GM19193 (cell line): ENCODE data around the gene NANOS3.
A peak's percentile ranks its signal among the peaks of the same experiment; 100 is the strongest.

Experiments used
- POLR2A ChIP-seq: IDR thresholded peaks from 4 replicates; pipeline ENCODE4 v1.6.1; 2011; ENCODE audit not compliant: insufficient read depth, insufficient read length; ENCODE audit errors: extremely low read depth

The NANOS3 gene

DNA sequence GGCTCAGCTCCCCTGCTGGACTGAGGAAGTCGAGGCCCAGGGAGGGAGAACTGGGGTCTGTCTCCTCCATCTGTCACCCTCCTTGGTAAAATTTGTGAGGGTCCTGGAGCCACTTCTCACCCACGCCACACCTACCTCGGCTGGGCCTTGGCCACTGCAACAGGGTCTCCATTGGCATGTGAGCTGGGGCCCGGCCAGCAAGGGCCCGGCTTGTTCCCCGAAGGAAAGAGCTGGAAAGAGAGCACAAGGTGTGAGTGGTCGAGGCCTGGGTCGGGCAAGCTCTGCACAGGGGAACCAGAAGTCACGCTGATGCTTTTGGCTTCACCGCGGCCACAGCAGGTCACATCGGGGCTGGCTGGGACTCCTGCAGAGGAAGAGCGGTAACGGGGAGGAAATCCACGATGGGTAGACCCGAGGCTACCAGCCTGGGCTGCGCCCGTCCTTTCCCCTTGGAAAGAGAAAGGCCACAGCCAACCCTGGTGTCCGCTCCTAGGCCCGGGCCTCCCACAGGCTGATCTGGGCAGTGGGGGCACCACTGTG, 9.0 kb downstream of the NANOS3 start:
- no peak for TF ChIP-seq POLR2A

DNA sequence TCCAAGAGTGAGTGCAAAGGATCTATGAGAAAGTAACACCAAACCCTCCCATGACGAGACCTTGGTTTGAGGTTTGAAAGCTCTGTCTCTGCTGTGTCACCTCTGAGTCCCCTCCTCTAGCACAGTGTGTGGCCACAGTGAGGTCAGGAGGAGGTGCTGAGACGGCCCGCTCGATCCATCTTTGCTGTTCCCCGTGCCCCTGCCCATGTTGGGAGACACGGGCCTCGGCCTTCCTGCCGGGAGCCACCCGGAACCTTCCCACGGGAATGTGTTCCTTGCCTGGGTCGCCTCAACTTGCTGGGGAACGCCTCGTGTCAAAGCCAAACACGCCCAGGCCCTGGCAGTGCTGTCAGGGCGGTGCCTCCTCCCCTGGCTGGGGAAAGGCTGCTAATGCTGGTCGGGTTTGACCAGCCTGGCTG, 10.1 kb downstream of the NANOS3 start:
- TF ChIP-seq POLR2A = no peak

DNA sequence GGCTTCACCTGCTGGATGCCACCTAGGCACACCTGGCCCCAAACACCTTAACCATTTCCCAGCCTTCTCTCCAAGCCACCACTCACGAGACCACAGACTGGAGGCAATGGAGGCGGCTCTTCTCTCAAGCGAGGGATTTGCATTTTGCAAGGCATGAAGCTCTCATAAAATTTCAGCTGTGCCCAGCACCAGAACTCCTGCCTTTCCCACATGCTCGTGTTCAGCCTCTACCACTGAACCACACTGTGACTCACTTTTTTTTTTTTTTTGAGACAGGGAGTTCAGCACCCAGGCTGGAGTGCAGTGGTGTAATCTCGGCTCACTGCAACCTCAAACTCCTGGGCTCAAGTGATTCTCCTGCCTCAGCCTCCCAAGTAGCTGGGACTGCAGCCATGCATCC, 10.6 kb downstream of the NANOS3 start:
- no peak for TF ChIP-seq POLR2A

DNA sequence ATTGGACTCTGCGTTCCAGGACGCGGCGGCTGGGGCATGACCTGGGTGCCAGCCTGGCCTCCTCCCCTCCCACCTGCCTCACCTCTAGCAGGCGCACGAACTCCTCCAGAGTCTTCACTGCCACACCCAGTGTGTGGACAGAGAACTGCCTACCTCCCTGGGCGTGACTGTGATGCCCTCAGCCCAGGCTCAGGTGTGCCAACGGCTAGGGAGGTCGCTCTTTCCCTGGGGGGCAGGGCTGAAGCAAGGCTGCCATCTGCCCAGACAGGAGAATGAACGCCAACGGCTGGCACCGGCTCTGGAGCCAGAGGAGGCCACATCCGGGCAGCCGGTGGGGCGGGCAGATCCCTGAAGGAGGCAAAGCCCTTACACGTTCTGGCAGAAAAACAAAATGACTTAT, 11.3 kb downstream of the NANOS3 start:
- TF ChIP-seq POLR2A = no peak

DNA sequence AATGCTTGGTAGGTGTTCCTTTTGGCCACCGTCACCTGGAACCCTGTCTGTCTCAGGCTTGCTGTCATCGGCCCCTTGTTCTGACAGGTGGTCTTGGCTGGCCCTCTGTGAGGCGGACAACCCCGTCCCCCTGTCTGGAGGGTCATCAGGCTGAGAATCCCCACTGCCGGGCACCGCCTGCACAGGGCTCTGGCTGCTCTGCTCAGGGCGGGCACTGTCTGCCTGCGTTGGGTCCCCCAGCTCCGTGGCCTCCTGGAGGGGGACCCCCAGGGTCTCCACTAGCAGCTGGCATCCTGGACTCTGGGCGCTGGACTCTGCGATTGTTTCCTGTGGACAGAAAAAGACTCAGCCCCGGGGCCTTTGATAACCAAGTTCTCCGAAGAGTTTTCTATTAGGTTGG, 13.2 kb downstream of the NANOS3 start:
- TF ChIP-seq POLR2A = no peak

DNA sequence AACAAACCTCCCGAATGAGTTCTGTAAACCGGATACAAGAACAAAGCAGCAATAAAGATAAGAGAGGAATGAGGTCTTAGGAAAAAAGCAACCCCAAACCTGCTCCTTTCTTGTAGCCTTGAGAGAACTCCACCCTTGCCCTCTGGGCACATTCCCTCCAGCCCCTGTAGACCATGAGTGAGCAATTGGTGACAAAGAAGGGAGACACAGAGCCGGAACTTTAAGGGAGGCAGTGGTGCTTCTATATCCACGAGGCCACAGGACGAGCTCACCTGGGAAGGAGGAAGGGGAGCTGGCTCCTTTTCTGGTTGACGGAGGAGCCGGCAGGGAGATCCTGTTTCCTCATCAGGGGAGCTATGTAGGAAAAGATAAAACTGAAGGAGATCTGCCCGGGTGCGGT, 15.9 kb downstream of the NANOS3 start:
- no peak for TF ChIP-seq POLR2A

DNA sequence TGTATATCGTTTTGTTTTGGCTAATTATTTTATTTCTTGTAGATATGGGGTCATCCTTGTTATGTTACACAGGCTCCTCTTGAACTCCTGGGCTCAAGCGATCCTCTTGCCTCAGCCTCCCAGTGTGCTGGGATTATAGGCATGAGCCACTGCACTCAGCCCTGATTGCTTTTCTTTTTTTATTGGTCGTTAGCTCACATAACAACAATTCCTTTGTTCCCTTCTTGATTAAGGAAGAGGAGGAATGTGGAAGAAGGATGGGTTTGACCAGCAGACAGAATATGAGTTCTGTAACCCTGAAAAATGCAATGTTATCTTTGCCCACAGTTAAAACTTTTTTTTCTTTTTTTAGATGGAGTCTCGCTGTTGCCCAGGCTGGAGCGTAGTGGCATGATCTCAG, 17.6 kb downstream of the NANOS3 start:
- no peak for TF ChIP-seq POLR2A

DNA sequence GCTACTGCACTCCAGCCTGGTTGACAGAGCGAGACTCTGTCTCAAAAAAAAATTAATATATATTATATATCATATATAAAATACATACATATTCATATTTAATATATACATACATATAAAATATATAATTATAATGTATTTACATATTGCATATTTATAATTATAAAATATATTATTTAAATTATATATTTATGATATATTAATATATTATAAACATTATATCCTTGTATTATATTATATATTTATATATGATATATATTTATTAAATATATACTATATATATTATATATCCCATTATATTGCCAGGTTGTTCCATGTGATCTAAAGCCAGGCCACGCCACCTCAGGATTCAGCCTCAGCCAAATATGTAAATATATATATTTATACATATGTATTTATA, 19.3 kb downstream of the NANOS3 start:
- no peak for TF ChIP-seq POLR2A

DNA sequence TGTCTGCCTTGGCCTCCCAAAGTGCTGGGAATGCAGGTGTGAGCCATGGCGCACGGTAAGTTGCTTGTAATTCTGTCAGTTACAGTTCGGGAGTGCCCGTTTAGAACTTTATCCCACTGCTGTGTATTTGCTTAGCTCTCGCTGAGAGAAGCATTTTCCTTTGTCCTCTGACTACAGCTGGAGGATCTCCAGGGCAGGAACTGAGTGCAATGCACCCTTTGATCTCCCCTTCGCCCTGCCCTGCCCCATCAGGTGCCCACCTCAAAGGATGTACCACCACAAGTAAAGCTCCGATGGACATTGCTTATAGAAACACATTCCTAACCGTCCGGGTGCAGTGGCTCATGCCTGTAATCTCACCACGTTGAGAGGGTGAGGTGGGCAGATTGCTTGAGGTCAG, 22.5 kb downstream of the NANOS3 start:
- TF ChIP-seq POLR2A = no peak

DNA sequence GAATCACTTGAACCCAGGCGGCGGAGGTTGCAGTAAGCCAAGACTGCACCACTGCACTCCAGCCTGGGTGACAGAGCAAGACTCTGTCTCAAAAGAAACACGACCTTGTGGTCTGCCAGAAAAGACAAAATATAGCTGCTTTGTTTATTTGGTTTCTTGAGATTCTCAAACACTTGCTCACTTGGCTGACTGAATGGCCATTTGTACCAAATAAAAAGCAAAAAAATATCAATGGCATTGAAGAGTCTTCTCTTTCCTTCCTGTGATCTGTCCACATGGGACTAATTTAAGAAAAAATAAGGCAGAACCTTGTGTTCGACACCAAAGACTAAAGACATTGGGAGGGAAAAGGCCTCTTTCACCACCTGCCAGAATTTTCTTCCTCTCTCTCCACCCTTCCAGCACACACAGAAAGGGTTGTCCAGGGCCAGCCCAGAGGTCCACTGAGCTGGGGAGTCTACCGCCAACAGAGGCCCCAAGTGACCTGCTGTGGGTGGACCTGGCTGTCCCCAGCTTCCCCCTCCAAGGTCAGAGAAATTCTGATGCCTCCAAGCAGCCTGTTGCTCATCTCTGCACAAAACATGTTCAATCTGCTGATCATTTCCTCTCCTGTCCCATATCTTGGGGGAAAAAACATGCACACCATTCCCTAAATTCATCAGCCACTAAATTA, 23.1 kb downstream of the NANOS3 start:
- TF ChIP-seq POLR2A = no peak

DNA sequence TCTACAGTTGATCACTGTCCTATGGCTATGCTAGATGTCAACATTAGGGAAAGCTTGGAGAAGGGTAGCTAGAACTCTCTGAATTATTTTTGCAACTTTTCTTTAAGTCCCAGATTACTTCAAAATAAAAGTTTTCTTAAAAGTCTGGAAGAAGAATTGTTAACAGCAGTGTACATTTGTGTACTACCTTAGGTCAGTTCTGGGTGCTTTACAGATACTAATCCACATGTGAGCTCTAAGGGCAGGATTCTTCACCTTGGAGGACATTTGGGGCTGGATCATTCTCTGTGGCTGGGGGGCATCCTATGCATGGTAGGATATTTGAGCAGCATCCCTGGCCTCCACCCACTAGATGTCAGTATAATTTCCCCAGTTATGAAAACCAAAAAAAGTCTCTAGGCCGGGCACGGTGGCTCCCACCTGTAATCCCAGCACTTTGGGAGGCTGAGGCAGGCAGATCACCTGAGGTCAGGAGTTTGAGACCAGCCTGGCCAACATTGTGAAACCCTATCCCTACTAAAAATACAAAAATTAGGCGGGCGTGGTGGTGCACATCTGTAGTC, 26.1 kb downstream of the NANOS3 start:
- no peak for TF ChIP-seq POLR2A

DNA sequence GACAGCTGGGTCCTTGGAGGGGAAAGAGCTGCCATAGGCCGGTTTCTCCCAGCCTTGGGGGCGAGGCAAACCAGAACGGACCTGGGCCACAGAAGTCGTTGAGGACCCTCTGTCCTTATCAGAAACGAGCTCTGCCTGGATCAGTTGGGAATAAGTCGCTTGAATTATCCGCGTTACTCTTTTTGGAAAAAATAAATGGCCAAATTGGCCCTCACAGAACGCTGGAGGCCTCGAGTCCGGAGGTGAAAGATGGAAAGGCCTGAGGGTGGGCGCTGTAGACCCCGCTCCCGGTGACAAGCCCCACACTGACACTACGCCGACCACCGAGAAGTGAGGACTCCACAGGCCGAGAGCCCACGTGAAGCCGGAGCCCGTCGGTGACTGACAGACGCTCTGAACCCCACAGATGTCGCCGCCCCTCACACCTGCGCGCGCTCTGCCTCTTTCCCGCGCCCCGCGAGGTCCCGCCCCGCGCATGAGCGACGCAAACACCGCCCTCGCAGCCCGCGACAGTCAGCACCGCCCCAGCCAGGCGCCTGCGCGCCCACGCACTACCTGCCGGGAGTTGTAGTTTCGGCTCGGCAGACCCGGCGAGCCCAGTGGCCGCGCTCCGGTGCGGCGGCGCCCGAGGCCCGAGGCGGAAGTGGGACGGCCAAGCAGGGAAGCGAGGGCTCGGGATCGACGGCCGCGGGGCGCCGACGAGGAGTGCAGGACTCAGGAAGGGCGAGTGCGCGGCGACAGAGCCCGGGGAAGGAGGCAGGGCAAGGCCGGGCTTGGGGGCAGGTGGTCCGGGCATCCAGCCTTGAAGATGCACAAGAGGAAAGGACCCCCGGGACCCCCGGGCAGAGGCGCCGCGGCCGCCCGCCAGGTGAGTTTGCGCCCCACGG, 28.9 kb downstream of the NANOS3 start, which contains the start of the genes BRME1 and CC2D1A:
Gene BRME1 (minus strand): TSS at position 484 of the 887 bp plus-strand sequence. CDS start 1,225 bp downstream, outside the sequence.
Gene CC2D1A (plus strand): TSS at position 568 of the 887 bp plus-strand sequence. CDS start 241 bp downstream, at position 809.
- peak; percentile 63 for TF ChIP-seq POLR2A

DNA sequence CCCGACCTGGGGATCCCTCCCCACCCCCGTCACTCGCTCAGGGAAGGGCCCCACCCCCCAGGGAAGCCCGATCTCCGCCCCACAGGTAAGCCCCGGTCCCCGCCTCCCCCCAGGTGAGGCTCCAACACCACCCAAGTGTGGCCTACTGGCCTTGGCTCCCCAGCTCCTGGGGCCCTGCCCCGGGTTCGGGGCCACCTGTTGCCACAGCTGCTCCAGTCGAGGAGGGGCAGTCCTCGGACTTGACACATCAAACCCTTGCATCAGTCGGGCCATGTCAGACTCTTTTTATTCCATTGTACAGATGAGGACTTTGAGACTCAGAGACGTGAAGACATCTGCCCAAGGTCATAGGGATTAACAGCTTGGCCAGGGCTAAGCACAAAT, 29.6 kb downstream of the NANOS3 start:
- TF ChIP-seq POLR2A = no peak

DNA sequence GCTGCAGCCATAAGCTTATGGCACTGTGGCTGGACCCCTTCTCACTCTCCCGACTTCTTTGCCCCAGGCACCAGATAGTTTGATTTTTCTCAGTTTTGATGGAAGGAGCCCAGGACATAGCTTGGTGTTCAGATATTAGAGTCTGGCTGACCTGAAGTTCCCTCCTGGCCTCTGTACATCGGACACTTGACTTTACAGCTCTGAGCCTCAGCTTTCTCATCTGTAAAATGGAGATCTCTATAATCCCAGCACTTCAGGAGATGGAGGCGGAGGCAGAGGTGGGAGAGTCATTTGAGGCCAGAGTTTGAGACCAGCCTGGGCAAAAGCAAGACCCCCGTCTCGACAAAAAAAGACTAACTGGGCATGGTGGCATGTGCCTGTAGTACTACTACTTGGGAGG, 30.0 kb downstream of the NANOS3 start:
- no peak for TF ChIP-seq POLR2A

DNA sequence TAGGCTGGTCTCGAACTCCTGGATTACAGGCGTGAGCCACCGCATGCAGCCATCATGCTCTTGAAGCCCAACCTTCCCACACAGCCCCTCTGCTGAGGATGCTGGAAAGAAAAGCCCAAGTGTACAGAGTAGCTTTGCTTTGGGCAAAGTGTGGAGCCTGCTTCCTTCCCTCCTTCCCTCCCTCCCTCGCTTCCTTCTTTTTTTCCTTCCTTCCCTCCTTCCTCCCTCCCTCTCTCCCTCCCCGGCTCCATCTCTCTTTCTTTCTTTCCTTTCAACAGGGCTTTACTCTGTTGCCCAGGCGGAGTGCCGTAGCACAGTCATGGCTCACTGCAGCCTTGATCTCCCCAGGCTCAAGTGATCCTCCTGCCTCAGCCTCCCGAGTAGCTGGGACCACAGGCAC, 31.7 kb downstream of the NANOS3 start:
- TF ChIP-seq POLR2A = no peak
